Measurements from ENCODE around the gene DNAJB6. TPM values are rescaled to one million over a fixed set of nuclear protein-coding genes. Genes with fewer than 3 reads are reported as not detected.
A peak's percentile ranks its signal among the peaks of the same experiment; 100 is the strongest.

The DNAJB6 gene
- total RNA-seq (100 to 1,000 TPM in 2 of 5 donors, 10 to 100 TPM in 3; 80.7 to 195 (median 89.1) TPM), total RNA-seq (99.6 to 358 (median 143) reads per million in 29 experiments)
- total RNA-seq (2013) = 80.6 TPM

DNA sequence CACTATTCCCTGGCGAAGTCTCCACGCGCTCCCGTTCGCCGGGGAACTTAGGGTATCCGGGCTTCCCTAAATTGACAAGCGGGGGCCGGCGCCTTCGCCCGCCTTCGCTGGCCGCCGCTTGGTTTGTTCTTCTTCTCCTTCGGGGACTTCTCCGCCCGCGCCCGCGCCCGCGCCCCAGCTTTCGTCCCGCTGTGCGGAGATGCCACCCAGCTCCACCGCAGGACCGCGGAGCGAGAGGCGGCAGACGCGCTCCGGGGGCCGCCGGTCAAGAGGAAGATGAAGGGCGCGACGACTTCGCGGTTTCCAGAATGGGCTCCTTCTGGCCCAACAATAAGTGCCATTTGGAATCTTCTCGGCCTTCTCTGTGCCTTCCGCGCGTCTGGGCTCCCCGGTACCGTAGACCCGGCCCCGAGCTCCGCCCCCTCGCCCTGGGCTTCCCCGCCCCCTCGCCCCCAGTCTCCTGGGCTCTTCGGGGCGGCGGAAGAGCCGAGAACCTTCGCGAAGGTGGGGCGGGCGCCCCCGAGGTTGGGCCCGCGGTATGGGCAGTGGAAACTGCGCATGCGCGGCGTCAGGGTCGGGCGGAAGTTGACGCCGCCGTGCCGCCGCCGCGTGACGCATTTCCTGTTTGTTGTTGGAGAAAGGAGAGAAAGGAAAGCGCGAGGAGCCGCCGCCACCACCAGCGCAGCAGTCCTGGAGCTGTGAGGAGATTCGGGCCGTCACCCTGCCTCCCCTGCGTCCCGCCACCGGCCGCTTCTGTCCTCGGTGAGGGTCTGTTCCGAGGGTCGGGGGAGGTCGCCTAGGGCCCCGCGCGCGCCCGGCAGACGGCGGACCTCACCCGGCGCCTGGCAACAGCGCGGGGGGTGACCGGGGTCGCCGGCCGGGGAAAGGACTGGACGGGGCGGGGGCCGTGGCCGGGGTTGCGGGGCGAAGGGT, at the start of gene DNAJB6:
Gene DNAJB6, plus strand, starts transcription at position 622 of the 933 bp plus-strand sequence. CDS start 21,569 bp downstream, outside the sequence.
- Mint-ChIP-seq H3K27ac (peak within 1 kb of the TSS; percentile 97), H3K27me3 (peaks cover 0 to 5% of the 10 kb centered on the region in 2 donors), H3K4me1 (peaks cover 35 to 42% (median 42%) of the 10 kb centered on the region in 3 donors), H3K36me3 (peaks cover 14% of the 10 kb centered on the region), H3K9me3 (no peaks in the 10 kb centered on the region), H3K4me3 (peak within 1 kb of the TSS; percentile 93 to 95 (median 95))
- peaks cover 14 to 36% of the 10 kb centered on the region in 2 experiments for H3K4me1 ChIP-seq (ENCODE audit: control insufficient read depth in 1 of 2, extremely low read depth in 1 of 2, insufficient read depth in 2 of 2, low read length in 2 of 2)
- ATAC-seq (replicated peaks in 1 of 4) = peak; percentile 82 to 87 (median 84)
- peaks cover 0 to 5% of the 10 kb centered on the region in 2 experiments for H3K27me3 ChIP-seq (replicated peaks in 1 of 2; ENCODE audit: control insufficient read depth in 2 of 2, extremely low read depth in 1 of 2, insufficient read depth in 2 of 2, low read length in 1 of 2)
- peak; percentile 84 to 98 (median 94) for DNase-seq
- no peaks in the 10 kb centered on the region for H3K36me3 ChIP-seq (ENCODE audit: control insufficient read depth in 2 of 2, extremely low read depth in 1 of 2, insufficient read depth in 1 of 2, low read length in 1 of 2)
- no peaks in the 10 kb centered on the region for H3K9me3 ChIP-seq
- peak within 1 kb of the TSS; percentile 87 for H3K27ac ChIP-seq (ENCODE audit: low read length)
- peak within 1 kb of the TSS; percentile 85 to 97 for H3K4me3 ChIP-seq (ENCODE audit: control insufficient read depth in 1 of 2, extremely low read depth in 1 of 2, low read length in 1 of 2)
- WGBS (ENCODE audit: insufficient coverage) = under 1% methylated on average over 97 of the region's 114 CpGs
- ChIA-PET CTCF (interaction anchor here in 1 of 2 donors (0.8 kb wide), 2 partner anchors 13 to 47 kb away, joined by 3 read pairs; no protein-coding TSS in a partner anchor), POLR2A (interaction anchor here (0.5 to 1.6 kb wide), 6 partner anchors 9 to 92 kb away, joined by 3 to 6 read pairs (median 4); no protein-coding TSS in a partner anchor)

DNA sequence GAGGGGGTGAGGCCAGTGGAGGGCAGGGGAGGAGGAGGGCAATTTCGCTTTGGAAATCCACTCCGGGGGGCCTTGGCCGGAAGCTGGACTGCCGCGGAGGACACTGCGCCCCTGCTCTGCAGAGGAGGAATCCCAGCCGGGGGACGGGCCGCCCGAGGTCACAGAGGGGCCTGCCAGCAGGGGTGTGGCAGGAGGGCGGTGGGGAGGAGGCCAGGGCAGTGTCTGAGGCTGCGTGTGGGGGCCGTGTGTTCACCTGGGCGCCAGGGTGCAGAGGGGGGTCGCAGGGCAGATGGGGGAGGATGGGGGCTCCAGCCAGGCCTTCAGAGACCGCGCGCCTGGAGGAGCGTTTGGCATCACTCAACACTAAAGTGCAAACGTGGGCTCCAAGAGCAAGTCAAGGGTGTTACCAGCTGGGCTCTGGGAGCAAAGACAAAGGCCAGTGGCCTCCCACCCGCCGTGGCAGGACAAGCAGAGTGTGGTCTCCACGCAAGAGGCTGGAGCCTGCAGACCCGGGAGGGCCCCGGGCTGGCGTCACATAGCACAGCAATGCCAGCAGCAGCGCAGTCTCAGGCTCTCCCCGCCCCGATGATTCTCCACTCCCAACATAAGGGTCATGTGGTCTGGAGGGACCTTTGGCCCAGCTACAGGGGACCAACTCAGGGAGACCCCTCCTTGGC, 45.3 kb upstream of the DNAJB6 start:
- ChIA-PET POLR2A (no interaction called here), CTCF (no interaction called here)
- no peak overlapping the region for H3K4me3 ChIP-seq (ENCODE audit: control insufficient read depth in 1 of 2, extremely low read depth in 1 of 2, low read length in 1 of 2)
- Mint-ChIP-seq H3K27me3 (no peaks in the 10 kb centered on the region), H3K4me1 (no peaks in the 10 kb centered on the region), H3K27ac (no peak overlapping the region), H3K4me3 (no peak overlapping the region), H3K9me3 (no peaks in the 10 kb centered on the region), H3K36me3 (no peaks in the 10 kb centered on the region)
- no peaks in the 10 kb centered on the region for H3K4me1 ChIP-seq (ENCODE audit: control insufficient read depth in 1 of 2, extremely low read depth in 1 of 2, insufficient read depth in 2 of 2, low read length in 2 of 2)
- no peaks in the 10 kb centered on the region for H3K9me3 ChIP-seq
- WGBS (ENCODE audit: insufficient coverage) = 89% methylated on average over 21 of the region's 29 CpGs
- H3K27me3 ChIP-seq (replicated peaks in 1 of 2; ENCODE audit: control insufficient read depth in 2 of 2, extremely low read depth in 1 of 2, insufficient read depth in 2 of 2, low read length in 1 of 2) = peaks cover 0 to 10% of the 10 kb centered on the region in 2 experiments
- no peak for DNase-seq
- H3K36me3 ChIP-seq (ENCODE audit: control insufficient read depth in 2 of 2, extremely low read depth in 1 of 2, insufficient read depth in 1 of 2, low read length in 1 of 2) = no peaks in the 10 kb centered on the region
- no peak for ATAC-seq (replicated peaks in 1 of 4)
- no peak overlapping the region for H3K27ac ChIP-seq (ENCODE audit: low read length)

DNA sequence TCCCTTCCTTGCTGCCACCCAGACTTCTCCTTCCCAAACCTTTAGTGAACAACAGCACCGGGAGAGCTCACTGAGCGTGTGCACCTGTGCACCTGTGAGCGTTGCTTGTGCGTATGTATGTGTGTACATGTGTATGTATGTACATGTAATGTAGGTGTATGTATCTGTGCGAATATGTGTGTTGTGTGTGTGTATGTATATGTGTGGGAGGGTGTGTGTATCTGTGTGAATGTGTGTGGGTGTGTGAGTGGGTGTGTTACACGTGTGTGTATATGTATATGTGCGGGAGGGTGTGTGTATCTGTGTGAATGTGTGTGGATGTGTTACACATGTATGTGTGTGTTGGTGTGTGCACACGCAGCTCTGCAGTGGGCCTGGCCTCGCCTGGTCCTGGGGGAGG, 44.5 kb upstream of the DNAJB6 start:
- POLR2A ChIA-PET = no interaction called here
- peaks cover 0 to 4% (median 0%) of the 10 kb centered on the region in 3 donors for H3K4me1 Mint-ChIP-seq
- Histone ChIP-seq H3K4me3 (ENCODE audit: control insufficient read depth in 1 of 2, extremely low read depth in 1 of 2, low read length in 1 of 2) (no peak overlapping the region), H3K36me3 (ENCODE audit: control insufficient read depth in 2 of 2, extremely low read depth in 1 of 2, insufficient read depth in 1 of 2, low read length in 1 of 2) (no peaks in the 10 kb centered on the region), H3K4me1 (ENCODE audit: control insufficient read depth in 1 of 2, extremely low read depth in 1 of 2, insufficient read depth in 2 of 2, low read length in 2 of 2) (no peaks in the 10 kb centered on the region), H3K27me3 (replicated peaks in 1 of 2; ENCODE audit: control insufficient read depth in 2 of 2, extremely low read depth in 1 of 2, insufficient read depth in 2 of 2, low read length in 1 of 2) (peaks cover 0 to 10% of the 10 kb centered on the region in 2 experiments), H3K27ac (ENCODE audit: low read length) (no peak overlapping the region), H3K9me3 (no peaks in the 10 kb centered on the region)
- H3K4me3 Mint-ChIP-seq = no peak overlapping the region
- H3K9me3 Mint-ChIP-seq = no peaks in the 10 kb centered on the region
- ATAC-seq (replicated peaks in 1 of 4) = no peak
- no peaks in the 10 kb centered on the region for H3K36me3 Mint-ChIP-seq
- no peaks in the 10 kb centered on the region for H3K27me3 Mint-ChIP-seq
- no peak overlapping the region for H3K27ac Mint-ChIP-seq
- no peak for DNase-seq
- 86% methylated on average over 8 of the region's 9 CpGs for WGBS (ENCODE audit: insufficient coverage)
- CTCF ChIA-PET = no interaction called here

DNA sequence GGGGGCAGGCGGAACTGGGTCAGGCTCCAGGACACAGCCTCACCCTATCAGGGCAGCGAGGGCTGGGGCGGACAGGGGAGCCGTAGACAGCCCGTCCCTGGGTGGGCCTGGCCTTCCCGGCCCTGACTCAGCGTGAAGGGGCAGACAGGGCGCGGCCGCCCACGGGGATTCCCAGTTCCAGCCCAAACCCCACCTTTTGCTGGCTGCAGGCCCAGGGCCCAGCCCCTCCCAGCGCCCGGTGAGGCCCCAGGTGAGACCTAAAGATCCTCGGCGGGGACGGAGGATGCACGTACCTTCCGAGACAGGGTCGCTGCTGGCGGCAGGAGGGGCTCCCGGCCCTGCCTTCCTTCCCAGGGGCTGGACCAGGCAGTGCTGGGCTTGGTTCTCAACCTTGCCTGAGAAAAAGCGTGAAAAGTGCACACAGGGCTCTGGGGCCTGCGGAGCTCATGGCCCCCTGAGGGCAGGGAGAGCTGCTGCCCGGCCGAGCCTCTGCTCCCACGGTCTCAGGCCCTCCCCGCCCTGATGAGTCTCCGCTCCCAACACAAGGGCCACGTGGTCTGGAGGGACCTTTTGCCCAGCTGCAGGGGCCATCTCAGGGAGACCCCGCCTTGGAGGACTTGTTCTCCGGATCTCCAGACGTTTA, 43.9 kb upstream of the DNAJB6 start:
- ChIA-PET POLR2A (no interaction called here), CTCF (no interaction called here)
- WGBS (ENCODE audit: insufficient coverage) = 85% methylated on average over 32 of the region's 32 CpGs
- ATAC-seq (replicated peaks in 1 of 4) (no peak), DNase-seq (no peak)
- Mint-ChIP-seq H3K27ac (no peak overlapping the region), H3K9me3 (no peaks in the 10 kb centered on the region), H3K36me3 (no peaks in the 10 kb centered on the region), H3K27me3 (no peaks in the 10 kb centered on the region), H3K4me1 (peaks cover 0 to 4% (median 1%) of the 10 kb centered on the region in 3 donors), H3K4me3 (no peak overlapping the region)
- Histone ChIP-seq H3K4me3 (ENCODE audit: control insufficient read depth in 1 of 2, extremely low read depth in 1 of 2, low read length in 1 of 2) (no peak overlapping the region), H3K36me3 (ENCODE audit: control insufficient read depth in 2 of 2, extremely low read depth in 1 of 2, insufficient read depth in 1 of 2, low read length in 1 of 2) (no peaks in the 10 kb centered on the region), H3K27me3 (replicated peaks in 1 of 2; ENCODE audit: control insufficient read depth in 2 of 2, extremely low read depth in 1 of 2, insufficient read depth in 2 of 2, low read length in 1 of 2) (peaks cover 0 to 10% of the 10 kb centered on the region in 2 experiments), H3K9me3 (no peaks in the 10 kb centered on the region), H3K27ac (ENCODE audit: low read length) (no peak overlapping the region), H3K4me1 (ENCODE audit: control insufficient read depth in 1 of 2, extremely low read depth in 1 of 2, insufficient read depth in 2 of 2, low read length in 2 of 2) (no peaks in the 10 kb centered on the region)

DNA sequence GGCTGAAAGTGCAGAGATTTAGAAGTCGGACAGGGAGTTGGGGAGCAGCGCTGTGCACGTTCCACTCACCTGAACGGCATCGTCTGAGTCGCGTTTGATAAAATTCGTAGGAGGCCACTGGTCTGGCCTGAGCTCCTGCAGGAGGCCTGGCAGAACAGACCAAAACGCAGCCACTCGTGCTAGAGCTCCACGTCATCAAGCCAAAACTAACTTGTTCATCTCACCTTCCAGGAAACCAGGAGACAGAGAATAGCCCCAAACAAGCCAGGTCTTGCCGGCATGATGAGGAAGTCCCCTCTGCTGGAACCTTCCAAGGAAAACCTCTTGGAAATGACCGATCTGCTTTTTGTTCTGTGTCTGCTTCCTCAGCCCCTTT, 43.4 kb upstream of the DNAJB6 start:
- H3K36me3 Mint-ChIP-seq = no peaks in the 10 kb centered on the region
- no peak for DNase-seq
- no peaks in the 10 kb centered on the region for H3K4me1 ChIP-seq (ENCODE audit: control insufficient read depth in 1 of 2, extremely low read depth in 1 of 2, insufficient read depth in 2 of 2, low read length in 2 of 2)
- no peak overlapping the region for H3K27ac ChIP-seq (ENCODE audit: low read length)
- ChIA-PET CTCF (no interaction called here), POLR2A (no interaction called here)
- H3K27me3 ChIP-seq (replicated peaks in 1 of 2; ENCODE audit: control insufficient read depth in 2 of 2, extremely low read depth in 1 of 2, insufficient read depth in 2 of 2, low read length in 1 of 2) = peaks cover 0 to 10% of the 10 kb centered on the region in 2 experiments
- 94% methylated on average over 12 of the region's 13 CpGs for WGBS (ENCODE audit: insufficient coverage)
- no peak for ATAC-seq (replicated peaks in 1 of 4)
- H3K27me3 Mint-ChIP-seq = no peaks in the 10 kb centered on the region
- H3K4me1 Mint-ChIP-seq = peaks cover 0 to 4% (median 2%) of the 10 kb centered on the region in 3 donors
- H3K27ac Mint-ChIP-seq = no peak overlapping the region
- no peak overlapping the region for H3K4me3 Mint-ChIP-seq
- no peaks in the 10 kb centered on the region for H3K9me3 ChIP-seq
- no peaks in the 10 kb centered on the region for H3K9me3 Mint-ChIP-seq
- no peak overlapping the region for H3K4me3 ChIP-seq (ENCODE audit: control insufficient read depth in 1 of 2, extremely low read depth in 1 of 2, low read length in 1 of 2)
- H3K36me3 ChIP-seq (ENCODE audit: control insufficient read depth in 2 of 2, extremely low read depth in 1 of 2, insufficient read depth in 1 of 2, low read length in 1 of 2) = no peaks in the 10 kb centered on the region

DNA sequence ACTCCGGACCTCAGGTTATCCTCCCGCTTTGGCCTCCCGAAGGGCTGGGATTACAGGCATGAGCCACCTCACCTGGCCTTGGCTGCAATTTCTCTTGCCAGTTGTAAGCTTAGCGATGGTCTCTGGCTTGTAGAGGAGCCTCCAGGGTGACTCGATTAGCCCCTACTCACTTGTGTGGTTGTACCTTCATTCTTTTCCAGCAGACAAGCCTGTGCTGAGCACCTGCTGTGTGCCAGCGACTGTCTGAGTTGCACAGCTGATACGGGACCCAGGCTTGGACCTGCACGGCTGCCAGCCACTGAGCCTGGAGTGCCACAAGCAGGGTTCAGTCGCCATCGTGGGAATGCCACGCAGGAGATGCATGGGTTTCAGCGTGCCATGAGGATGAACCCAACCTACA, 42.0 kb upstream of the DNAJB6 start:
- Mint-ChIP-seq H3K4me1 (peaks cover 0 to 14% (median 12%) of the 10 kb centered on the region in 3 donors), H3K27ac (no peak overlapping the region), H3K36me3 (no peaks in the 10 kb centered on the region), H3K9me3 (no peaks in the 10 kb centered on the region), H3K4me3 (no peak overlapping the region), H3K27me3 (no peaks in the 10 kb centered on the region)
- no peaks in the 10 kb centered on the region for H3K36me3 ChIP-seq (ENCODE audit: control insufficient read depth in 2 of 2, extremely low read depth in 1 of 2, insufficient read depth in 1 of 2, low read length in 1 of 2)
- DNase-seq (no peak), ATAC-seq (replicated peaks in 1 of 4) (no peak)
- WGBS (ENCODE audit: insufficient coverage) = 79% methylated on average over 8 of the region's 12 CpGs
- no peak overlapping the region for H3K27ac ChIP-seq (ENCODE audit: low read length)
- ChIA-PET POLR2A (no interaction called here), CTCF (no interaction called here)
- peaks cover 0 to 12% of the 10 kb centered on the region in 2 experiments for H3K4me1 ChIP-seq (ENCODE audit: control insufficient read depth in 1 of 2, extremely low read depth in 1 of 2, insufficient read depth in 2 of 2, low read length in 2 of 2)
- H3K4me3 ChIP-seq (ENCODE audit: control insufficient read depth in 1 of 2, extremely low read depth in 1 of 2, low read length in 1 of 2) = no peak overlapping the region
- no peaks in the 10 kb centered on the region for H3K9me3 ChIP-seq
- H3K27me3 ChIP-seq (replicated peaks in 1 of 2; ENCODE audit: control insufficient read depth in 2 of 2, extremely low read depth in 1 of 2, insufficient read depth in 2 of 2, low read length in 1 of 2) = peaks cover 0 to 10% of the 10 kb centered on the region in 2 experiments

Measured in T-cell (primary cell).